A673 (cell line): ENCODE results near the gene ACOT7. TPM values are rescaled to one million over a fixed set of nuclear protein-coding genes. Genes with fewer than 3 reads are reported as not detected.
"Not testable (repeated sequence)": the region's sequence is repeated elsewhere in the genome, so short reads cannot be mapped to it uniquely, and the experiment has no call there.

Experiments
- BruUV-seq: library from RNA; stranded (reverse); fragments of 400-500 nt; replicated peaks from 2 replicates; lab custom pipeline; 2021; lab: Mats Ljungman, UMichigan
- CTCF ChIA-PET: fragments of 300-600 bp; sonication (Branson Sonifier 250); formaldehyde crosslinking; loops from one replicate; lab custom pipeline; 2022; ENCODE audit warnings: antibody characterized with exemption; lab: Charles Lee
- POLR2A ChIA-PET: fragments of 300-600 bp; sonication (Branson Sonifier 250); formaldehyde crosslinking; loops from one replicate; lab custom pipeline; 2022; ENCODE audit warnings: antibody characterized with exemption; ENCODE audit not compliant: low non-redundant PET; lab: Charles Lee
- DNase-seq: peaks from one replicate; pipeline ENCODE4 v3.0.0-alpha.2; 2015; ENCODE audit warnings: low spot score
- H3K27ac ChIP-seq: fragments of 200-600 bp; sonication (generic); 2 replicates; pipeline ENCODE4 v1.5.1; 2016; ENCODE audit warnings: mixed run types, low read depth, mild to moderate bottlenecking, mixed read lengths, antibody characterized with exemption, low read length; ENCODE audit not compliant: poor library complexity, severe bottlenecking
- H3K27me3 ChIP-seq: fragments of 200-600 bp; sonication (generic); replicated peaks from 2 replicates; pipeline ENCODE4 v1.6.1; 2017; ENCODE audit warnings: mixed run types, low read depth, mild to moderate bottlenecking, mixed read lengths, antibody characterized with exemption, low read length; ENCODE audit not compliant: insufficient read depth, poor library complexity
- H3K36me3 ChIP-seq: fragments of 200-600 bp; sonication (generic); 2 replicates; pipeline ENCODE4 v1.6.1; 2016; ENCODE audit warnings: mixed run types, mild to moderate bottlenecking, mixed read lengths, antibody characterized with exemption, low read length; ENCODE audit not compliant: insufficient read depth, poor library complexity, severe bottlenecking
- H3K4me1 ChIP-seq: fragments of 200-600 bp; sonication (generic); 2 replicates; pipeline ENCODE4 v1.6.1; 2017; ENCODE audit warnings: mixed run types, mild to moderate bottlenecking, mixed read lengths, antibody characterized with exemption, low read length; ENCODE audit not compliant: insufficient read depth, poor library complexity, severe bottlenecking
- H3K4me3 ChIP-seq: fragments of 200-600 bp; sonication (generic); 2 replicates; pipeline ENCODE4 v1.5.1; 2016; ENCODE audit warnings: low read depth, mixed run types, mild to moderate bottlenecking, mixed read lengths, low read length; ENCODE audit not compliant: poor library complexity, severe bottlenecking
- H3K9me3 ChIP-seq: fragments of 200-600 bp; sonication (generic); 2 replicates; pipeline ENCODE4 v1.6.1; 2016; ENCODE audit warnings: mixed run types, low read depth, mild to moderate bottlenecking, mixed read lengths, antibody characterized with exemption, low read length; ENCODE audit not compliant: poor library complexity, severe bottlenecking
- CTCF ChIP-seq: fragments of 300-800, 200-600 bp; sonication (generic); conservative IDR thresholded peaks from 2 replicates; pipeline ENCODE4 v1.5.1; 2017; ENCODE audit warnings: low read depth, mild to moderate bottlenecking, antibody characterized with exemption, low read length, moderate library complexity, mixed read lengths
- EZH2 ChIP-seq: fragments of 200-600 bp; sonication (generic); IDR thresholded peaks from 2 replicates; pipeline ENCODE4 v1.6.1; 2017; ENCODE audit warnings: borderline replicate concordance, low read depth, mild to moderate bottlenecking, mixed read lengths, antibody characterized with exemption, low read length; ENCODE audit not compliant: poor library complexity, severe bottlenecking
- intact Hi-C: fragments of 100-400 bp; cut with micrococcal nuclease; formaldehyde crosslinking; loops from one replicate; pipeline ENCODE4 v1.10.0; 2022; ENCODE audit not compliant: unreplicated experiment
- total RNA-seq: library from RNA; stranded (reverse); gene quantifications from 2 replicates; pipeline ENCODE4 v1.2.3, GENCODE V29; 2021

ACOT7 gene
- total RNA-seq, 1 experiment from 2014 or later = 132 TPM

- ChIA-PET POLR2A (no interaction called here), CTCF (interaction anchor here (1.2 kb wide), 1 partner anchor 63 kb away, joined by 3 read pairs; no protein-coding TSS in a partner anchor)
- no peaks in the 10 kb centered on the region for H3K27me3 ChIP-seq
- no peak for TF ChIP-seq CTCF
- intact Hi-C loops = no loop called here
- no peaks in the 10 kb centered on the region for H3K4me1 ChIP-seq
- H3K4me3 ChIP-seq = no peak overlapping the region
- no peaks in the 10 kb centered on the region for H3K36me3 ChIP-seq
- no peaks in the 10 kb centered on the region for H3K9me3 ChIP-seq
- no peak overlapping the region for H3K27ac ChIP-seq
- no peak for DNase-seq
- no TSS peak for BruUV-seq
Measured at GRCh38 chr1:6310116-6310848, 83.3 kb downstream of the ACOT7 start.

- no peaks in the 10 kb centered on the region for H3K36me3 ChIP-seq
- no peak overlapping the region for H3K4me3 ChIP-seq
- H3K4me1 ChIP-seq = no peaks in the 10 kb centered on the region
- no peaks in the 10 kb centered on the region for H3K9me3 ChIP-seq
- H3K27ac ChIP-seq = no peak overlapping the region
- no peaks in the 10 kb centered on the region for H3K27me3 ChIP-seq
- no TSS peak for BruUV-seq
- ChIA-PET POLR2A (interaction anchor here (0.6 kb wide), 1 partner anchor 30 kb away, joined by 3 read pairs; no protein-coding TSS in a partner anchor), CTCF (interaction anchor here (0.6 to 1.2 kb wide), 2 partner anchors 62 to 106 kb away, joined by 3 read pairs; no protein-coding TSS in a partner anchor)
- no peak for TF ChIP-seq EZH2
- no peak for TF ChIP-seq CTCF
- intact Hi-C loops = no loop called here
- no peak for DNase-seq
Measured at GRCh38 chr1:6309564-6309963, 84.0 kb downstream of the ACOT7 start.

GRCh38 chr1:6308449-6308848, 85.1 kb downstream of the ACOT7 start:
- Histone ChIP-seq H3K36me3 (no peaks in the 10 kb centered on the region), H3K27ac (no peak overlapping the region), H3K4me3 (no peak overlapping the region), H3K4me1 (no peaks in the 10 kb centered on the region), H3K9me3 (no peaks in the 10 kb centered on the region), H3K27me3 (no peaks in the 10 kb centered on the region)
- intact Hi-C loops = no loop called here
- ChIA-PET POLR2A (no interaction called here), CTCF (no interaction called here)
- DNase-seq = no peak
- TF ChIP-seq CTCF = no peak
- TF ChIP-seq EZH2 = no peak
- BruUV-seq = no TSS peak

GRCh38 chr1:6307682-6308081, 85.9 kb downstream of the ACOT7 start:
- CTCF ChIA-PET, BruUV-seq, H3K27me3 ChIP-seq, H3K4me3 ChIP-seq, intact Hi-C loops, H3K36me3 ChIP-seq, H3K27ac ChIP-seq, POLR2A ChIA-PET, H3K9me3 ChIP-seq, DNase-seq, H3K4me1 ChIP-seq: not testable (repeated sequence)
